ENCODE data around the gene ALG13. TPM values are rescaled to one million over a fixed set of nuclear protein-coding genes. Genes with fewer than 3 reads are reported as not detected.
A peak's percentile ranks its signal among the peaks of the same experiment; 100 is the strongest.

Gene ALG13
- total RNA-seq, 1 experiment from 2014 or later: 248 TPM

- no peak overlapping the region for H3K27ac ChIP-seq (ENCODE audit: low read length)
- no peak for DNase-seq
- no peak overlapping the region for H3K4me3 ChIP-seq (ENCODE audit: low read length)
- no peaks in the 10 kb centered on the region for H3K36me3 ChIP-seq (ENCODE audit: insufficient read depth, low read length)
- no peaks in the 10 kb centered on the region for H3K9me2 ChIP-seq (replicated peaks; ENCODE audit: insufficient read depth, low read length)
- peaks cover 4% of the 10 kb centered on the region; the same call in 1 of the 2 replicates for H3K4me1 ChIP-seq (ENCODE audit: low read length)
- H3K27me3 ChIP-seq (ENCODE audit: low read length): no peaks in the 10 kb centered on the region
- H4K20me1 ChIP-seq (ENCODE audit: insufficient read depth, low read depth, low read length): no peaks in the 10 kb centered on the region
- H3K79me2 ChIP-seq (ENCODE audit: low read length): no peaks in the 10 kb centered on the region
- H3K4me2 ChIP-seq (ENCODE audit: low read depth, low read length, poor library complexity, severe bottlenecking): no peak overlapping the region
- no peak overlapping the region for H2AFZ ChIP-seq (ENCODE audit: low read length)
- H3K9ac ChIP-seq (ENCODE audit: low read length): no peak overlapping the region
- no peaks in the 10 kb centered on the region for H3K9me3 ChIP-seq (ENCODE audit: low read length)
Measured at GRCh38 chrX:111650845-111651244, 30.1 kb upstream of the ALG13 start.

- Histone ChIP-seq H3K9me3 (ENCODE audit: low read length) (no peaks in the 10 kb centered on the region), H4K20me1 (ENCODE audit: insufficient read depth, low read depth, low read length) (no peaks in the 10 kb centered on the region), H3K79me2 (ENCODE audit: low read length) (no peaks in the 10 kb centered on the region), H3K4me3 (ENCODE audit: low read length) (no peak overlapping the region), H3K4me1 (ENCODE audit: low read length) (peaks cover 4% of the 10 kb centered on the region; the same call in 1 of the 2 replicates), H3K27me3 (ENCODE audit: low read length) (no peaks in the 10 kb centered on the region), H3K4me2 (ENCODE audit: low read depth, low read length, poor library complexity, severe bottlenecking) (no peak overlapping the region), H3K9me2 (replicated peaks; ENCODE audit: insufficient read depth, low read length) (no peaks in the 10 kb centered on the region), H3K27ac (ENCODE audit: low read length) (no peak overlapping the region), H3K36me3 (ENCODE audit: insufficient read depth, low read length) (no peaks in the 10 kb centered on the region), H2AFZ (ENCODE audit: low read length) (no peak overlapping the region), H3K9ac (ENCODE audit: low read length) (no peak overlapping the region)
- DNase-seq: peak; percentile 45
Measured at GRCh38 chrX:111652719-111653118, 28.3 kb upstream of the ALG13 start.

- H3K27me3 ChIP-seq (ENCODE audit: low read length): no peaks in the 10 kb centered on the region
- no peak overlapping the region for H2AFZ ChIP-seq (ENCODE audit: low read length)
- H3K4me3 ChIP-seq (ENCODE audit: low read length): no peak overlapping the region
- H3K79me2 ChIP-seq (ENCODE audit: low read length): no peaks in the 10 kb centered on the region
- H3K9ac ChIP-seq (ENCODE audit: low read length): no peak overlapping the region
- H3K4me2 ChIP-seq (ENCODE audit: low read depth, low read length, poor library complexity, severe bottlenecking): no peak overlapping the region
- no peaks in the 10 kb centered on the region for H3K9me3 ChIP-seq (ENCODE audit: low read length)
- no peaks in the 10 kb centered on the region for H3K9me2 ChIP-seq (replicated peaks; ENCODE audit: insufficient read depth, low read length)
- no peak for DNase-seq
- H3K4me1 ChIP-seq (ENCODE audit: low read length): no peaks in the 10 kb centered on the region
- H3K27ac ChIP-seq (ENCODE audit: low read length): no peak overlapping the region
- H3K36me3 ChIP-seq (ENCODE audit: insufficient read depth, low read length): no peaks in the 10 kb centered on the region
- H4K20me1 ChIP-seq (ENCODE audit: insufficient read depth, low read depth, low read length): no peaks in the 10 kb centered on the region
Measured at GRCh38 chrX:111661241-111661640, 19.7 kb upstream of the ALG13 start.

- H3K4me1 ChIP-seq (ENCODE audit: low read length): no peaks in the 10 kb centered on the region
Measured at GRCh38 chrX:111662292-111662691, 18.7 kb upstream of the ALG13 start.

GRCh38 chrX:111671668-111672067 is 9.3 kb upstream of the ALG13 start:
- no peak overlapping the region for H3K27ac ChIP-seq (ENCODE audit: low read length)
- no peaks in the 10 kb centered on the region for H3K9me2 ChIP-seq (replicated peaks; ENCODE audit: insufficient read depth, low read length)
- DNase-seq: no peak
- no peaks in the 10 kb centered on the region for H4K20me1 ChIP-seq (ENCODE audit: insufficient read depth, low read depth, low read length)
- H3K36me3 ChIP-seq (ENCODE audit: insufficient read depth, low read length): no peaks in the 10 kb centered on the region
- H3K27me3 ChIP-seq (ENCODE audit: low read length): no peaks in the 10 kb centered on the region
- no peak overlapping the region for H3K4me3 ChIP-seq (ENCODE audit: low read length)
- H3K79me2 ChIP-seq (ENCODE audit: low read length): no peaks in the 10 kb centered on the region
- H3K9ac ChIP-seq (ENCODE audit: low read length): no peak overlapping the region
- no peak overlapping the region for H3K4me2 ChIP-seq (ENCODE audit: low read depth, low read length, poor library complexity, severe bottlenecking)
- H3K4me1 ChIP-seq (ENCODE audit: low read length): no peaks in the 10 kb centered on the region
- H2AFZ ChIP-seq (ENCODE audit: low read length): no peak overlapping the region
- no peaks in the 10 kb centered on the region for H3K9me3 ChIP-seq (ENCODE audit: low read length)

More at GRCh38 chrX:111662292-111662691, 18.7 kb upstream of the ALG13 start:
- no peak overlapping the region for H3K4me2 ChIP-seq (ENCODE audit: low read depth, low read length, poor library complexity, severe bottlenecking)
- H3K27ac ChIP-seq (ENCODE audit: low read length): no peak overlapping the region
- H3K9me2 ChIP-seq (replicated peaks; ENCODE audit: insufficient read depth, low read length): no peaks in the 10 kb centered on the region
- H3K4me3 ChIP-seq (ENCODE audit: low read length): no peak overlapping the region
- no peaks in the 10 kb centered on the region for H3K9me3 ChIP-seq (ENCODE audit: low read length)
- no peaks in the 10 kb centered on the region for H3K27me3 ChIP-seq (ENCODE audit: low read length)
- no peaks in the 10 kb centered on the region for H3K79me2 ChIP-seq (ENCODE audit: low read length)
- no peaks in the 10 kb centered on the region for H3K36me3 ChIP-seq (ENCODE audit: insufficient read depth, low read length)
- H2AFZ ChIP-seq (ENCODE audit: low read length): no peak overlapping the region
- H3K9ac ChIP-seq (ENCODE audit: low read length): no peak overlapping the region
- H4K20me1 ChIP-seq (ENCODE audit: insufficient read depth, low read depth, low read length): no peaks in the 10 kb centered on the region
- peak; percentile 45 for DNase-seq

- H3K27me3 ChIP-seq (ENCODE audit: low read length): no peaks in the 10 kb centered on the region
- no peak overlapping the region for H3K9ac ChIP-seq (ENCODE audit: low read length)
- H3K4me1 ChIP-seq (ENCODE audit: low read length): peaks cover 20% of the 10 kb centered on the region
- no peak overlapping the region for H2AFZ ChIP-seq (ENCODE audit: low read length)
- H3K9me2 ChIP-seq (replicated peaks; ENCODE audit: insufficient read depth, low read length): no peaks in the 10 kb centered on the region
- H3K36me3 ChIP-seq (ENCODE audit: insufficient read depth, low read length): peaks cover 63% of the 10 kb centered on the region
- H4K20me1 ChIP-seq (ENCODE audit: insufficient read depth, low read depth, low read length): no peaks in the 10 kb centered on the region
- no peak overlapping the region for H3K4me3 ChIP-seq (ENCODE audit: low read length)
- H3K27ac ChIP-seq (ENCODE audit: low read length): no peak overlapping the region
- no peak overlapping the region for H3K4me2 ChIP-seq (ENCODE audit: low read depth, low read length, poor library complexity, severe bottlenecking)
- peaks cover 38% of the 10 kb centered on the region for H3K79me2 ChIP-seq (ENCODE audit: low read length)
- no peak for DNase-seq
- no peaks in the 10 kb centered on the region for H3K9me3 ChIP-seq (ENCODE audit: low read length)
Measured at GRCh38 chrX:111687305-111687704, 6.3 kb downstream of the ALG13 start.

GRCh38 chrX:111695297-111695880 is 14.4 kb downstream of the ALG13 start:
- no peak overlapping the region for H3K4me3 ChIP-seq (ENCODE audit: low read length)
- no peaks in the 10 kb centered on the region for H4K20me1 ChIP-seq (ENCODE audit: insufficient read depth, low read depth, low read length)
- H3K27me3 ChIP-seq (ENCODE audit: low read length): no peaks in the 10 kb centered on the region
- H3K9ac ChIP-seq (ENCODE audit: low read length): no peak overlapping the region
- H2AFZ ChIP-seq (ENCODE audit: low read length): no peak overlapping the region
- no peak for DNase-seq
- peaks cover 30% of the 10 kb centered on the region for H3K79me2 ChIP-seq (ENCODE audit: low read length)
- H3K36me3 ChIP-seq (ENCODE audit: insufficient read depth, low read length): peaks cover 28% of the 10 kb centered on the region
- H3K4me2 ChIP-seq (ENCODE audit: low read depth, low read length, poor library complexity, severe bottlenecking): no peak overlapping the region
- no peaks in the 10 kb centered on the region for H3K4me1 ChIP-seq (ENCODE audit: low read length)
- H3K27ac ChIP-seq (ENCODE audit: low read length): no peak overlapping the region
- H3K9me2 ChIP-seq (replicated peaks; ENCODE audit: insufficient read depth, low read length): no peaks in the 10 kb centered on the region
- H3K9me3 ChIP-seq (ENCODE audit: low read length): no peaks in the 10 kb centered on the region

GRCh38 chrX:111719426-111720210 is 38.6 kb downstream of the ALG13 start:
- Histone ChIP-seq H3K27me3 (ENCODE audit: low read length) (no peaks in the 10 kb centered on the region), H3K79me2 (ENCODE audit: low read length) (no peaks in the 10 kb centered on the region), H3K9me2 (replicated peaks; ENCODE audit: insufficient read depth, low read length) (no peaks in the 10 kb centered on the region), H3K4me3 (ENCODE audit: low read length) (no peak overlapping the region), H2AFZ (ENCODE audit: low read length) (no peak overlapping the region), H3K4me1 (ENCODE audit: low read length) (peaks cover 11% of the 10 kb centered on the region), H3K9me3 (ENCODE audit: low read length) (no peaks in the 10 kb centered on the region), H3K4me2 (ENCODE audit: low read depth, low read length, poor library complexity, severe bottlenecking) (peak overlapping the region; percentile 24), H4K20me1 (ENCODE audit: insufficient read depth, low read depth, low read length) (no peaks in the 10 kb centered on the region), H3K36me3 (ENCODE audit: insufficient read depth, low read length) (peaks cover 14% of the 10 kb centered on the region; the same call in 1 of the 2 replicates), H3K27ac (ENCODE audit: low read length) (peak overlapping the region; percentile 33; the same call in 1 of the 2 replicates), H3K9ac (ENCODE audit: low read length) (no peak overlapping the region)
- peak; percentile 62 for DNase-seq

Data from Karpas-422 (cell line).